Right ventricle myocardium inferior (tissue), 1 donor: ENCODE results near the gene NBEA. TPM values are rescaled to one million over a fixed set of nuclear protein-coding genes. Genes with fewer than 3 reads are reported as not detected.
"Not testable (repeated sequence)": the region's sequence is repeated elsewhere in the genome, so short reads cannot be mapped to it uniquely, and the experiment has no call there.

Experiments
- ATAC-seq: fragments of 200-7000 bp; cut with Tn5 transposase; one replicate; pipeline ENCODE4 v1.9.1; 2020; ENCODE audit warnings: mild to moderate bottlenecking, moderate library complexity
- DNase-seq: peaks from one replicate; pipeline ENCODE4 v3.0.0; 2021; ENCODE audit errors: missing footprints
- intact Hi-C: fragments of 100-400 bp; cut with DNase I; formaldehyde crosslinking; loops from one replicate; pipeline ENCODE4 v1.11.0; 2022
- total RNA-seq: library from RNA; stranded (reverse); fragmentation: NEBNext Ultra II Directional; extraction: Animal tissue kit (Norgen Biotek cat#: 25700); gene quantifications from one replicate; pipeline ENCODE4 v1.2.1, GENCODE V29; 2021
- donor health status: DM: no; HTN: yes; CAD: no; lungs with severe emphysema.

NBEA gene
- total RNA-seq, 1 donor from 2014 or later = 17.2 TPM

DNA sequence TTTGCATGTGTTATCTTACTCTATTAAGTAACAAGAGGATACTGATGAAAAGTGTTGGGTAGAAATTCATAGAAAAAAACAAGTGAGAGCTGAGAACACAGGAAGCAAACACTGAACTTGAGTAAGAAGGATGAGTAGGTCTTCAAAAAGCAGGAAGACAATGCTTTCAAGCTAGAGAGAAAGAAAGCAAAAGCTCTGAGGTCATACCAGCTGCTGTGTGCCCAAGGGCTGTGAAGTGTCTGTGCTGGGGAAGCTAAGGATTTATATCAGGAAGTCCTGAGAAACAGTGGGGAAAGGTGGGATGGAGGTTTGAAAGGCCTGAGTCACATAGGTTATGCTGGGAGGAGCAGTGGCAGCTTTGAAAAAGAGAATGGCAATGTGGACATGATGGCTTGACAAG lies 679.9 kb downstream of the NBEA start:
- DNase-seq = no peak
- intact Hi-C loops = no loop called here
- ATAC-seq = no peak

GRCh38 chr13:35629026-35629425 lies 687.0 kb downstream of the NBEA start:
- ATAC-seq = no peak
- no peak for DNase-seq
- intact Hi-C loops = no loop called here

- peak; percentile 84 for ATAC-seq
- no peak for DNase-seq
Observed at GRCh38 chr13:35630551-35631275, 688.6 kb downstream of the NBEA start.

DNA sequence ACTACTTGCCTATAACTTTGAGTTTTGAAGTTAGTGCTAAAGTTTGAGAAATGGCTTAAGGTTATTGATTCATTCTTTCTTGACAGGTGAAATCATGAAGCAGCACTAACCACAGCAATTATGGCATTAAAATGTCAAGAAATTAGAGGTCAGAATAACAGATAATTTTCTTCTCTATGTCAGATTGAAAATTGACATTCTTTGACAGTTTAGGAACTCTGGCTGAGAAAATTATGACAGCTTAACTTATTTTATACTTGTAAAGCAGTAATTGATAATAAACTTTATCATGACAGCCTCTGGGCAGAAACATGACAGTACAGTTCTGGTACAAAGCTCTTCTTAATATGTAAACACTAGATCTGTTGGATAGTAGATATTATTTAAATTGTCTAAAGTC lies 689.6 kb downstream of the NBEA start:
- intact Hi-C loops = loop anchor here (2.0 to 5.0 kb wide), 3 partner anchors 89 to 326 kb away; no protein-coding TSS in a partner anchor
- ATAC-seq = no peak
- no peak for DNase-seq

More at GRCh38 chr13:35630551-35631275, 688.6 kb downstream of the NBEA start:
- intact Hi-C loops = loop anchor here (2.0 to 5.0 kb wide), 3 partner anchors 90 to 327 kb away; no protein-coding TSS in a partner anchor

- intact Hi-C loops = no loop called here
- ATAC-seq (no peak), DNase-seq (no peak)
Observed at GRCh38 chr13:35643625-35644024, 701.6 kb downstream of the NBEA start.

DNA sequence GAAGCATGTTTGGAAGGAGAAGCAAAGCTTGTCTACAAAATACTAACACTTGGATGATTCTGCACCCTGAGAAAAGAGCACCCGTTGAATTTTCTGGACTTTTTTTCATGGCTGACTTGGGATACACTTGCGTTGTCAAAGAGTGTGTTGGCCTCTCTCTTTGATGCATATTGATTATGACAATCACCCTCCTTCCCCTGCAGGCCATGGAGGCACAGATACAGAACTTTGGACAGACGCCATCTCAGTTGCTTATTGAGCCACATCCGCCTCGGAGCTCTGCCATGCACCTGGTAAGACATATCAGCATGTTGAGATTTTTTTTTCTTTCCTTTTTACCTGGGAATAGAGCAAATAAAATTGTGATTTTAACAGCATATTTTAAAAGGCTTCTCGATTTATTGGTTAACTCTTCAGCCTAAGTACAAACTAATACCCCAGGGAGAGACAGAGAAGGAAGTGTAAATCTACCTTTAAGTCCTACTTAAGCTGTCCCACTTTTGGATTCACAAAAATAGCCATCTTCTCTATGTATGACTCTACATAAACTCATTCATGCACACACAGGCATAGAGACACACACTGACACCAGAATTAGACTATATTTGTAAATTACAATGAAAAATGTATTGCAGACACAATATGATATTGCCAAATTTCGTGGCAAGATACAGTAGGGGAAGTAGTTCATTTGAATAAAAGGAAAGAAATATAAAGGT lies 704.1 kb downstream of the NBEA start:
- ATAC-seq = no peak
- no peak for DNase-seq
- intact Hi-C loops = no loop called here

DNA sequence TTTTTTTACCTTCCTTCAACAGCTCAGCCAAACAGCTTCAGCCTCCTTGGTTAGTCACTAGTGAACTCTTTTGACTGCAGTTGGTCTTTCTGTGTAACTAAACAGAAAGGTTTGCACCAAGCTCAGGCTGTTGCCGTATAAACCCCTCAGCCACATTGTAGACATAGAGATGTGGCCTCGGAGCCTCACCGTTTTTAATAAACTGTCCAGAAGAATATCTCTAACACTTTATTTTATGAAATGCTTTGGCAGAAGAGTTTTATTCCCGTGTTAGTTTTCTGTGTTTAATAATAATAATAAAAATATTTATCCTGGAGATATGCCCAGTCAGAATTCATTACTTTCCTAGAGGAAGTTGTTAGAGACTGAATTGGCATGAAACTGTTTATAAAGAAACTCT lies 706.1 kb downstream of the NBEA start:
- DNase-seq = no peak
- intact Hi-C loops = no loop called here
- ATAC-seq = peak; percentile 33

- no peak for DNase-seq
- intact Hi-C loops = no loop called here
- ATAC-seq = peak; percentile 71
Observed at GRCh38 chr13:35649162-35649561, 707.1 kb downstream of the NBEA start.

DNA sequence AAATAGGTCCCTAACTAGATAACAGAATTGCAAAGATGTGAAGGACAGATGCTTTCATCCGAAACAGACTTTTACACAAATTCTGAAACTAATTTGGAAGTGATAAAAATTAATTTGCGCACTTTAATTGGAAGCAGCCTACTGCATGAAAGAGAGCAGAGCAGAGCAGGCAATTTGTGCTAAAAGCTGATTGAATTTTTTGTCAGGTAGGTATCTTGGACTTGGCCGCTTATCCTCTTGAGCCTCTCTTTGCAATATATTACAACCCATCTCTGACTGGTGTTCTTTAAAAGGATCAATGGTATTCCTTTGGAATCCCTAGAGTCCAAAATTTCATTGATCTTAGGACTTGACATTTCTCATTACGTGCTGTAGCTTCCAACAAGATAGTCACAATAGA lies 717.7 kb downstream of the NBEA start:
- intact Hi-C loops = no loop called here
- no peak for ATAC-seq
- DNase-seq = no peak

- intact Hi-C loops = no loop called here
- ATAC-seq (no peak), DNase-seq (no peak)
Observed at GRCh38 chr13:35664747-35665146, 722.7 kb downstream of the NBEA start.

GRCh38 chr13:35669321-35669720 lies 727.3 kb downstream of the NBEA start:
- DNase-seq = no peak
- ATAC-seq = no peak
- intact Hi-C loops = no loop called here

DNA sequence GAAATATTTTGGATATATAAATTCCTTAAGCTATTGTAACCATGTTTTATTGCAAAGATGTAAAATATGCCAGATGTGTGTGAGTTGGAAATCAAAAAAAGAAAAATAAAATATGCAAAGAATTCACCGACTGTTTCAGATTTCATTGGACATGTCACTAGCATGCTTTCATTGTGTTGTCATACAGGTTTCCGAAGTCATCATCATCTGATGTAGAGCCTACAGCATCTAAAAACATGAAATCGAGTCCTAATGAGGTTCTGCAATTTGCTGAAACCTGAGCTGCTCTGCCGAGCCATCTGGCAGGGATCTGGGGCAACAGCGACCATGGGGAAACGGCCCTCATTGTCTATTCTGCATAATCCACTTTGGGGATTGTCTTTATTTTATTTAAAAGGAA lies 730.5 kb downstream of the NBEA start:
- intact Hi-C loops = no loop called here
- ATAC-seq (no peak), DNase-seq (no peak)

GRCh38 chr13:35675651-35676050 lies 733.6 kb downstream of the NBEA start:
- DNase-seq (no peak), ATAC-seq (no peak)
- intact Hi-C loops = no loop called here

GRCh38 chr13:35677863-35678262 lies 735.8 kb downstream of the NBEA start:
- intact Hi-C loops, DNase-seq, ATAC-seq: not testable (repeated sequence)

GRCh38 chr13:35681685-35682084 lies 739.6 kb downstream of the NBEA start:
- ATAC-seq (no peak), DNase-seq (no peak)
- intact Hi-C loops = no loop called here

DNA sequence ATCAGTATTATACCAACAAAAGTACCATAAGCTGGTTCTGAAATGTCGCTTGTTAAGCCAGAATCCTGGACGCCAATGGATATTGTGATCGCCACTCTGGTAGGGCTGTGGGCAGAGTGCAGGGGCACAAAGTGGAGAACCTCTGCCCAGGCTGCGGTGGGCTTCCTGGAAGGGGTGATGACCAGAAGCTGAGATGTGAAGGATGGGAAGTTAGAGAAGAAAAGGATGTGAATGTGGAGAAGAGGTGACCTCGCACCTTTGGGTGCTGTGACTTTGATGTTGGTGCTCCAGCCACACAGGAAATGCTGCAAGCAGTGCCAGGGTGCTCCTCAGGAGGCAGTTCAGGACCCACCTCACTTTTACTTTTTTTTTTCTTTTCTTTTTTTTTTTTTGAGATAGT lies 742.4 kb downstream of the NBEA start:
- DNase-seq (no peak), ATAC-seq (no peak)
- intact Hi-C loops = no loop called here

DNA sequence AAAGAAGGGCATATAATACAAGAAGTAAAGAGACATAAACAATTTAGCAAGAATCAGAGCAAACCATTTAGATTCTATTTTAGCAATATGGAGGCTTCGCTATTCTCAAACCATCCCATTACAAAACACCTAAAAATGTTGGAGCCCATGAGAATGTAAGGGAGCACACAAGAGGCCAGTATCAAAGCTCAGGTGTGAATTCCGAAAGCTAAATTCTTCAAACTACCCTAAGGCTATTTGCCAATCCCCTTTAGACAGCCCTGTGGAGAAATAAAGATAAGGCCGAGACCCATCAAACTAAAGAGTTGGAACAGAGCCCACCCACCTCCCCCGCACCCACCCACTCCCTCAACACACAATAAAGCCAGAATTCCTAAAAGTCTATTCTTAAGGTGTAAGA lies 745.3 kb downstream of the NBEA start:
- no peak for ATAC-seq
- intact Hi-C loops = no loop called here
- no peak for DNase-seq

GRCh38 chr13:35690581-35691207 lies 748.6 kb downstream of the NBEA start:
- intact Hi-C loops = no loop called here

GRCh38 chr13:35693134-35693784 lies 751.2 kb downstream of the NBEA start:
- no peak for ATAC-seq
- no peak for DNase-seq
- intact Hi-C loops = no loop called here

More at GRCh38 chr13:35690581-35691207, 748.6 kb downstream of the NBEA start:
- no peak for DNase-seq
- ATAC-seq = peak; percentile 68
